ENCODE measurements around the gene TRPM2.
"Not testable (repeated sequence)": the region's sequence is repeated elsewhere in the genome, so short reads cannot be mapped to it uniquely, and the experiment has no call there.

The TRPM2 gene

DNA sequence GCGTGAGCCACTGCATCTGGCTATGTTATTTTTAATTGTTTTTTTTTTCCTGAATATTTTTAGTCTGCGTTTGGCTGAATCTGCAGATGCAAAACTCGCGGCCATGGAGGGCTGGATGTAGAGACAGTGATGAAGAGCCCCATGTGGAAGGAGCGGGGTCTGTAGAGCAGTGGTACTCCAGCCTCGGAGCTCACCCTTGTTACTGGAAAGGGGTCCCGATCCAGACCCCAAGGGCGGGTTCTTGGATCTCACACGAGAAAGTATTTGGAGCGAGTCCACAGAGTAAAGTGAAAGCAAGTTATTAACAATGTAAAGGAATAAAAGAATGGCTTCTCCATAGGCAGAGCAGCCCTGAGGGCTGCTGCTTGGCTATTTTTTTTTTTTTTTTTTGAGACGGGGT lies 2.7 kb downstream of the TRPM2 start:
- DNase-seq: no peak

DNA sequence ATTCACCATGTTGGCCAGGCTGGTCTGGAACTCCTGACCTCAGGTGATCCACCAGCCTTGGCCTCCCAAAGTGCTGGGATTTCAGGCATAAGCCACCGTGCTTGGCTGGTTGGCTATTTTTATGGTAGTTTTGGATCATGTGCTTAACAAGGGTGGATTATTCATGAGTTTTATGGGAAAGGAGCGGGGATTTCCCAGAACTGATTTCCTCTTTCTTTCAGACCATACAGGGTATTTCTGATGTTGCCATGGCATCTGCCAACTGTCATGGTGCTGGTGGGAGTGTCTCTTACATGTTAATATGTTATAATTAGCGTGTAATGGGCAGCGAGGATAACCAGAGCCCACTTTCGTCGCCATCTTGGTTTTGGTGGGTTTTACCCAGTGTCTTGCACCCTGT lies 3.2 kb downstream of the TRPM2 start:
- peak; percentile 16 for DNase-seq

DNA sequence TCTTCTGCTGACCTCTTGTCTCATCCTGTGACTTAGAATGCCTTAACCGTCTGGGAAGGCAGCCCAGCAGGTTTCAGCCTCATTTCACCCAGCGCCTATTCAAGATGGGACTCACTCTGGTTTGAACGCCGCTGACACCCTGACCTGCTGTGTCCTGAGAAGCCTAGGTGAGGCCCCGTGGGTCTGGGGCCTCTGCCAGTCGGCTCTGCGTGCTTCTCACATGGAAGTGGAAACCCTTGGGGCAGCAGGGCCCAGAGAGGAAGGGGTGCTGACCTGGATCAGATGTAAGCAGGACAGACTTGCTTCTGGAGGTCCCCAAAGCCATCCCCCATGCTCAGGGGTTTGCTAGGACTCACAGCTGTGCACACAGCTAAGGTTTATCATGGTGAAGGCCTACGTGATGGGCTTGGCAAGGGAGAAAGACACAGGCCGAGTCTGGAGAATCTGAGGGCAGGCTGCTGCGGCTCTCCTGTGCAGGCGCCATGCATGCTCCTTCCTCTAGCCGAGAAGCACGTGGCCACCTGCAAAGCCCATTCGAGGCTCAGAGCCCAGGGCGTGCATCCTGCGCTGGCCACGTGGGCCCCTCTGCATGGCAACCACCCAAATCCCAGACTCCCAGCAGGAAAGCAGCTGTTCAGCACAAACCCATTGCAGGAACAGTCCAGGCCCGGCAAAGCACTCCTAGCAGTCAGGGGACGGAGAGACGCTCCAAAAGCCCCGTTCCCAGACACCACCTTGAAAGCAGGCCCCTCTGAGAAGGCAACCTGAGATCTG lies 3.8 kb downstream of the TRPM2 start:
- no peak for DNase-seq

DNA sequence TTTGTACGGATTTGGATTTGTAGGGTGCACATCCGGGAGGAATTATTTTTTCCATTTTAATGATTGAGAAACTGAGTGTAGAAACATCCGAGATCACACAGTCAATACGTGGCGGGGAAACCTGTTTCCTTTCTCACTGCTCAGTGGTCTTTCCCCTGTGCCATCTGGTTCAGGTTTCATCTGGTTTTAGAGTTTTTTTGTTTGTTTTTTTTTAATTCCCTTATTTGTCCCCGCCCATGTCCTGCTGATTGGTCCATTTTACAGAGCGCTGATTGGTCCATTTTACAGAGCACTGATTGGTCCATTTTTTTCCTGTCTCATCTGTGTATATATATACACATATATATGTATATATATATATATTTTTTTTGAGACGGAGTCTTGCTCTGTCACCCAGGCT lies 6.0 kb downstream of the TRPM2 start:
- no peak for DNase-seq

DNA sequence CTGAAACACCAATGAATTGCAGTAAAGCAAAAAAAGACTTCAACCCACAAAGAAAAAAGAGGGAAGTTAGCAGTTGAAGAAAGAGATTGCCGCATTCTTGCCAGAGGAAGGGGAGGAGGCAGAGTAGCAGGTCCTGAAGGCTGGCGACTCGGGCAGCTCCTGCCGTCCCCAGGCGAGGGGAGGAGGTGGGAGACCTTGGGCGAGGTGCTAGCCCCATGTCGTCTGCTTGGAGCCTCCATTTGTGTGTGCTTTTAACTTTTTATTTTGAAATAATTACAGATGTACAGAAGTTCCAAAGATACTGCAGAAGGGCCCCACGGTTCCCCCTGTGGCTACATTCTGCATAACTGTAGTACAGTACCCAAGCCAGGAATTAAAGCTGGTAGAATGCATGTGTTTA lies 6.7 kb downstream of the TRPM2 start:
- no peak for DNase-seq

DNA sequence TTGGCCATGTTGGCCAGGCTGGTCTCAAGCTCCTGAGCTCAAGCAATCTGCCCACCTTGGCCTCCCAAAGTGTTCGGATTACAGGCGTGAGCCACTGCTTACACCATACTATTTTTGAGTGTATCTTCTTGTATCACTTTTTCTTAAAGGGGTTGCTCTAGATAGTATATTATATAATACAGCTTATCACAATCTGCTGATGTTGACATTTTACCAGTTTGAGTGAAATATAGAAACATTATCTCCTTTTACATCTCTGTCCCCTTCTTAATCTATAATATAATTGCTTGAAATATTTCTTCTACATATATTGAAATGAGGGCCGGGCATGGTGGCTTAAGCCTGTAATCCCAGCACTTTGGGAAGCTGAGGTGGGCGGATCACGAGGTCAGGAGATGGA lies 8.5 kb downstream of the TRPM2 start:
- DNase-seq: not testable (repeated sequence)

DNA sequence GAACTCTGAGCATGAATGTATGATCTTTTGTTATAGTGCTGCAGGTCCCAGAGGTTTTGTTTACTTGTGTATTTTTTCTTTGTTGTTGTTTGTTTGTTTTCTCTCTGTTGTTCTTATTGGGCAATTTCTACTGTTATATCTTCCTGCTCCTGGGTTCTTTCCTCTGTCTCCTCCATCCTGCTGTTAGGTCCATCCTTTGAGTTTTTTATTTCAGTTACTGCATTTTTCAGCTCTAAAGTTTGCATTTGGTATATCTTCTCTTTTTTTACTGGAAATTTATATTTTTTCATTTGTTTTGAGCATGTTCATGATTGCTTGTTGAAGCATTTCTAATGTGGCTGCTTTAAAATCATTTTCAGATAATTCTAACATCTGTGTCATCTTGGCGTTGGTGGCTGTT lies 9.9 kb downstream of the TRPM2 start:
- no peak for DNase-seq

DNA sequence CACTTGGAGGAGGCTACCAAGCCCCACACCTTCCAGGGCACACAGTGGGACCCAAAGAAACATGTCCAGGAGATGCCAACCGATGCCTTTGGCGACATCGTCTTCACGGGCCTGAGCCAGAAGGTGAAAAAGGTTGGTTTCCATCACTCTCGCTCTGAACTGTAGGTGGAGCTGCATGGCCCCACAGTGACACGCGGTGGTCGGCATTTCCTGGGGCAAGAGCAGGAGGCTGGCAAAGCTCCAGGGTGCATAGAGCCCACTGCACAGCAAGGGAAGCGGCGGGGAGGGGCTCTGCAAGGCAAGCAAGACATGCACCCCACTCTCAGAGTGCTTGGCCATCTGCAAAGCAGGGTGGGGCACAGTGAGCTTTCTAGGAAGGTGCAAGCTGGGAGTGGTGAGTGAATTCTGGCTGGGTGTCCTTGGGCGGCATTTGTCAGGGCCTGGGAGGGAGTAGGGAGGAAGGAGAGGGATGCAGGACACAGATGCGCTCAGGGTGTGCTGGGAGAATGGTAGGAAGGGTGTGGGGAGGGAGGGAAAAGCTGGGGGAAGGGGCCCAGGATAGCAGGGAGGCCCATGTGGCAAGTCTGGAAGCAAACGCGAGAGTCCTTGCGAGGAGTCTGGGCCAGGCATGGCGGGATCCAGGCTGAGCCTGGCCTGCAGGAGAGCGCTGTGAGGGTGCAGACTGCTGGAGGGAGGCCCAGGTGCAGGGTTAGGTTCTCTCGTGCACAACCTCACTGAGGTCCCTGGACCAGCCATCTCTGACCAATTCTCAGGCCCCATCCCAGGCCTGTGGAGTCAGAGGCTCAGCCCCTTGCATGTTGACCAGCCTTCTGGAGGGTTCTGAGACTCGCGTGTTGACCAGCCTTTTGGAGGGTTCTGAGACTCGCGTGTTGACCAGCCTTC lies 11.0 kb downstream of the TRPM2 start:
- DNase-seq: no peak

DNA sequence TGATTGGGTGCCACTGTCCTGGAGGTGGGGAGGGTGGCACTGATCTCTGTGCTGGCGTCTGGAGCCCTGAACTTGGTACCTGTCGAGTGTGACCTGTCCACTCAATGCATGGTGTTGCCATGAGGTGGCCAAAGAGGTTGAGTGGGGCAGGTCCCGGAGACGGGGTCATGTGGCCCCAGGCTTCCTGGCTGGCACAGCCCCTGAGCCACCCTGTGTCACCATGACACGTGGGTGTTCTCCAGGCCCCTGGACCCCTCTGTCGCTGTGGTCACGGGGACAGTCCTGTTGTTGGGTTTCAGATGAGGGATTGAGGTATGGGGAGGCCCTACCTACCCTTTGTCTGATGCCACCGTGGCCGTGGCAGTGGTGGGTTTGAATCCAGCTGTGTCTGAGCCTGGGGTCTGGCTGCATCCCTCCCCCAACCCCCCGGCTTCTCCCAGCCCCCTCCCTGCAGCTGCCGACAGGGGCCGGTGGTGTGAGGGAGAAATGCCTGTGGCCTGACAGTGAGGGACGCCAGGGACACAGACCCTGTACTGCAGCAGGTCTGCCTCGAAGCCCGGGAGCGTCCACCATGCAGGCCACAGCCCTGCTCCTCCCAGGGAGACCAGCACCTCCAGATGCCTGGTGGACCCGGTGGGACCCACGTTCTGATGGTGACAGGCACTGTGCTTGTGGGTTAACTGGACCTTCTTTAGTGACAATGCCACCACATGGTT lies 12.0 kb downstream of the TRPM2 start:
- no peak for DNase-seq

DNA sequence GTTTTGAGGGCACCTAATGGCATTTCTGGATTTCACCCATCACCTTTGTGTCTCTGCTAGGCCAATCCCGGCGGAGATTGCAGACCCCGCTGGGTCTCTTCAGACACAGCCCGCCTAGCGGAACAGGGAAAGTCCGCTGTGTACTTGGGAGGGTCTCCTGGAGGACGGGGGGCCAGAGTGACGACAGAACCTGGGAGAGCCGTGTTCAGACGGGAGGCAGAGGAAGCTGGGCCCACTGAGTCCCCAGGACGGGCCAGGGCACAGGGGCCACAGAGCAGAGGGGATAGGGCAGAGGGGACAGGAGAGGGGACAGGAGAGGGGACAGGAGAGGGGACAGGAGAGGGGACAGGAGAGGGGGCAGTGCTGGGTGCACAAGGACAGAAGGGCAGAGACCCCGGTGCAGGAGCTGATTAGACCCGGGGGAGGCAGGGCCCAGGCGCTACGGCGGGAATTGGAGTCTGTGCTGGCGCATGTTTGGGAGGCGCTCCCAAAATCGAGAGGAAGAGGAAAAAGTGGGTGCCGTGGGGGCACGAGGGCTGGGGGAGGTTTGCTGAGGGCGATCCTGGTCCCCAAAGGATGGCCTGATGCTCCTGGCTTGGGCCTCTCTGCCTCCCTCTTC lies 12.7 kb downstream of the TRPM2 start:
- no peak for DNase-seq

DNA sequence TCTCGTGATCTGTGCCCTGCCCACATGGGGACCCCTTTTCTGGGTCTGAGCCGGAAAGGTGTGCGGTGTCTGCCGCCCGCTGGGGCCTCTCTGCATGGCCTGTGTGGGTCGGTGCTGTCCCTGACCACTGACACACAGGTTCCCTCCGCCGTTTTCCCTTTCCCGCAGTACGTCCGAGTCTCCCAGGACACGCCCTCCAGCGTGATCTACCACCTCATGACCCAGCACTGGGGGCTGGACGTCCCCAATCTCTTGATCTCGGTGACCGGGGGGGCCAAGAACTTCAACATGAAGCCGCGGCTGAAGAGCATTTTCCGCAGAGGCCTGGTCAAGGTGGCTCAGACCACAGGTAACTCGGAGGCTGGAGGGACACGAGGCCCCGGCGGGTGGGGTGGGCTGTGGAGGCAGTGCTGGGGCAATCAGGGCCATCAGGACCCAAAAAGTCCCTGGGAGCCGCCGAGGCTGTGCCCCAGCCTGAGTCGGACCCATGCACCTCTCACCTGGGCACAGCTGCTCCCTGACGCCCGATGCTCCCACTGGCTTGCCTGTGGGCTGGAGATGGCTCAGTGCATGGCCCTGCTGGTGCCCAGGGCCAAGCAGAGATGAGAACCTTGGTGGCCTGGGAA lies 13.3 kb downstream of the TRPM2 start:
- no peak for DNase-seq

DNA sequence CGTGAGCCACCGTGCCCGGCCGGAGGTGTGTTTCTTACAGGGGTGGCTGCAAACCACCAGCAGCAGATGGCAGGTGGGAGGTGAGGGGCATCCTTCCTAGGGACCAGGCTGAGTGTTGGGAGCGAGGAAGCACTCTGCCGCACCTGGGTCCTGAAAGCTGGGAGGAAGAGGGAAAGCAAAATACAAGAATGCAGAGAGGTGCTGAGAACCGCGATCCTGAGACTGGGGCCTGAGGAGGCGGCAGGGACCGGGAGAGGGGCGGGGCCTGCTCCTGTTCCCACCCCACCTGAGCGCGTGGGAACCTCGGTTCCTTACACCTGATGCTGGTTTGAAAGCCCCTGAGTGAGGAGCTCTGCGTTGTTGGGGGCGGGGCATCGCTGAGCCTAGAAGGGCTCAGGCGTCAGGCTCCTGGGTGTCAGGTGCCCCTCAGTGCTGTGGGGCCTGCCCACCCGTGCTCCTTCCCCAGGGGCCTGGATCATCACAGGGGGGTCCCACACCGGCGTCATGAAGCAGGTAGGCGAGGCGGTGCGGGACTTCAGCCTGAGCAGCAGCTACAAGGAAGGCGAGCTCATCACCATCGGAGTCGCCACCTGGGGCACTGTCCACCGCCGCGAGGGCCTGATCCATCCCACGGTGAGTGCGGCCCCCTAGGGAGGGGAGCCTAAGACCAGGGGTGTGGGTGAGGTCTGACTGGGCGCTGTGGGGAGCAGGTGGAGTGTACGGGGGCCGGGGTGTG lies 15.5 kb downstream of the TRPM2 start:
- no peak for DNase-seq

DNA sequence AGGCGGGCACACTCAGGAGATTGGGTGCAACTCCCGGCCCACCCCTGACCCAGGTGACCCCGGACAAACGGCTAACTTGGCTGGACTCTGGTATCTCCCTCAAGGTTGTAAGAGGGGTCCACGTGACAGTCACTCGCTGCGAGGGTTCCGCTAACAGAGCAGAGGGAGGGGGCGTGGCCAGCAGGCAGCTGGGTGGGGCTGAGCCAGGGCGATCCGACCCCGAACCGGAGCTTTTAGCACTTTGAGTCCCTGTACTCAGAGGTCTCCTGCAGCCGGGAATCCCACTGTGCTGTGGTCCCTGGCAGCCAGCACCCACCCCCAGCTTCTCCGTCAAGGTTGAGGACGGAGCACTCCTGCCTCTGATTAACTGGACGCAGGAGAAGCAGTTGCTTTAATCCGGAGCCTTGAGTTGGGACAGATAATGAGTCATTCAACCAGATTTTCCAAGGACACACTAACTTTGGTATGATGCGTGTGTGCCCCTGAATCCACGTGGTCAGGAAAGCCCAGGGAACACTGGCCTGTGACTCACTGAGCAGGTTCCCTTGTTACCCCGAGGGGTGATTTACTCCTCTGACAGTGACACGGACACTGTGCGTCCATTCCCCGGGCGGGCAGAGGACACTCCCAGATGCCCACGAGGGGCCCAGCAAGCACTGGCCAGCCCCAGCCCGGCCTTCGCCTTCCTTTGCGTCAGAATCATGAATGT lies 16.8 kb downstream of the TRPM2 start:
- DNase-seq: no peak

DNA sequence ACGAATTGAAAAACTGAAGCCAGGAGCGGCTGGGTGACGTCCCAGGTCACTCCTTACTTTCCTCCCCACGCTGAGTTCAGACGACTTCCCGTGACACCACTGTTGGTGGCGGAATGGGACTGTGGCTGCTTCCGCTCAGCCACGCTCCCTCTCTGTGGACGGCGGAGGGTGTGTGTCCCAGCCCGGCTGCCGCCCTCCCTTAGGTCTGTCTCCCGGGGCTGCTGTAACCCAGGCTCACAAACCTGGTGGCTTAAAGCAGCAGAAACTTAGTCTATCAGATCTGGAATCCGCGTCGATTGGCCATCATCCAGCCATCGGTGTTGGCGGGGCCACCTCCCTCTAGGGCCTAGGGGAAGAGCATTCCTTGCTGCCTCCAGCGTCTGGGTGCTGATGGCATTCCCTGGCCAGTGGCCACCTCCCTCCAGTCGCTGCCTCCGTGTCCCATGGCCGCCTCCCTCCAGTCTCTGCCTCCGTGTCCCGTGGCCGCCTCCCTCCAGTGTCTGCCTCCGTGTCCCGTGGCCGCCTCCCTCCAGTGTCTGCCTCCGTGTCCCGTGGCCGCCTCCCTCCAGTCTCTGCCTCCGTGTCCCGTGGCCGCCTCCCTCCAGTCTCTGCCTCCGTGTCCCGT lies 17.5 kb downstream of the TRPM2 start:
- DNase-seq: no peak

DNA sequence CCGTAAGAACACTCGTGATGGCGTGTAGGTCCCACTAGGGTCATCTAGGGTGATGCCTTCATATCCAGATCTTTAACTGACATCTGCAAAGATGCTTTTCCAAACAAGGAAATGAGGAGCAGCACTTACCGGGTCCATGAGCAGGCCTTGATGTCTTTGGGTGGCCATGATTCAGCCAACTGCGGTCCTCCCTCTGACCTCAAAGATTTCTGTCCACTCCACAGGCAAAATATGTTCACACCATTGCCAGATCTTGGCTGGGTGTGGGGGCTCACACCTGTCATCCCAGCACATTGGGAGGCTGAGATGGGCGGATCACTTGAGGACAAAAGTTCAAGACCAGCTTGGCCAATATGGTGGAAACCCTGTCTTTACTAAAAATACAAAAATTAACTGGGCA lies 18.2 kb downstream of the TRPM2 start:
- DNase-seq: no peak

DNA sequence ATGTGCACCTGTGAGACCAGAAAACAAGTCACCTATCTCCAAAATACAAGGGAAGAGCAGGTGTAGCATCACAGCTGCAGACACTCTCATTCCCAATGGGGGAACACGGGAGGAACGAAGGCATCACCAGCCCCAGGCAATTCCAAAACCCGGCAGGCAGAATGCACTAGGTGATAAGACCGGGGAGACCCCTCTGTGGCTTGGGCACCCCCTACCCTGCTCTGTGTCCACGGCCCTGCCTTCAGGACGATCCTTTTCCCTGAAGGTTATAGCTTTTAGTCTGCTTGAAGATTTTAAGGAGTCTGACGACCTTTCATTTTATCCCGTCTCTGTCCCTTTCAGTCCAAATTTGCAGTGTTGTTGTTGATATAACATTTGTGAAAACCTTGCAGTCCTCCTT lies 19.2 kb downstream of the TRPM2 start:
- DNase-seq: no peak

DNA sequence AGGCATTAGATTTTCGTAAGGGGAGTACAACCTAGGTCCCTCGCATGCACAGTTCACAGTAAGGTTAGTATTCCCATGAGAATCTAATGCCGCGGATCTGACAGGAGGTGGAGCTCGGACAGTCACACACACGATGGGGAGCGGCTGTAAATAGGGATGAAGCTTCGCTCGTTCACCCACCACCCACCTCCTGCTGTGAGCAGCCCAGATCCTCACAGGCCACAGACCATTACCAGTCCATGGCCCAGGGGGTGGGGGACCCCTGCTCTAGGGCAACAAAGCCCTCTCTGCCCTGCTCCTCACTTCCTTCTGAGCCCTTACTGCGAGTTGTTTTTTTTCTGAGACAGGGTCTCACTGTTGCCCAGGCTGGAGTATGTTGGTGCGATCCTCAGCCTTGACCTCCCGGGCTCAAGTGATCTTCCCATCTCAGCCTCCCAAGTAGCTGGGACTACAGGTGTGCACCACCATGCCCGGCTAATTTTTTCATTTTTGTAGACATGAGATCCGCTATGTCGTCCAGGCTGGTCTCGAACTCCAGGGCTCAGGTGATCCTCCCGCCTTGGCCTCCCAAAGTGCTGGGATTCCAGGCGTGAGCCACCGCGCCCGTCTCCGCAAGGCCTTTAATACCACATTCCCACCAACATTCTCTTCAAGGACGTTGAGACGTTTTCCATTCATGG lies 21.3 kb downstream of the TRPM2 start:
- DNase-seq: no peak

DNA sequence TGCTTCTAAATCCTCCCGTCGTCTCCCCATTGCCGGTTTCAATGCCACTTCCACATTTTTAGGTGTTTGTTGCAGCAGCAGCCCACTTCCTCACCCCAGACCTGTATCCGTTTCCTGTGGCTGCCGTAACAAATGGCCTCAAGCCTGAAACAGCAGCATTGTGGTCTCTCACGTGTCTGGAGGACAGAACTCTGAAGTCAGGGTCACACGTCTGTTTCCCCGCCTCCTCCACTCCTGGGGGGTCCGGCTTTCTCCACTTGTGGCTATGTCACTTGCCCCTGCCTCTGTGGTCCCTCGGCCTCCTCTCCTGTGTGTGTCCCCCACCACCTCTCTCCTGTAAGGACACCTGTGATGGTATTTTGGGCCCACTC lies 21.8 kb downstream of the TRPM2 start:
- peak; percentile 51 for DNase-seq

DNA sequence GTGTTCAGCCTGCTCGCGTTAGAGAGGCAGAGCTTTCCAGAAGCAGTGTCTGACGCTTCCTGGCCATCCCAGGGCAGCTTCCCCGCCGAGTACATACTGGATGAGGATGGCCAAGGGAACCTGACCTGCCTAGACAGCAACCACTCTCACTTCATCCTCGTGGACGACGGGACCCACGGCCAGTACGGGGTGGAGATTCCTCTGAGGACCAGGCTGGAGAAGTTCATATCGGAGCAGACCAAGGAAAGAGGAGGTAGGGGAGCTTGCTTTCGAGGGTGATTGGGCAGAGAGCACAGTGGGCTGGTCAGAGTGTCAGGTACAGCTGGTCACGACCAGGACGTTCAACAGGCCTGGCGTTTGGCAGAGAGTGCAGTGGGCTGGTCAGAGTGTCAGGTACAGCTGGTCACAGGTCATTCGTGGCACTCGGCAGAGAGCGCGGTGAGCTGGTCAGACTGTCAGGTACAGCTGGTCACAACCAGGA lies 22.4 kb downstream of the TRPM2 start:
- no peak for DNase-seq

DNA sequence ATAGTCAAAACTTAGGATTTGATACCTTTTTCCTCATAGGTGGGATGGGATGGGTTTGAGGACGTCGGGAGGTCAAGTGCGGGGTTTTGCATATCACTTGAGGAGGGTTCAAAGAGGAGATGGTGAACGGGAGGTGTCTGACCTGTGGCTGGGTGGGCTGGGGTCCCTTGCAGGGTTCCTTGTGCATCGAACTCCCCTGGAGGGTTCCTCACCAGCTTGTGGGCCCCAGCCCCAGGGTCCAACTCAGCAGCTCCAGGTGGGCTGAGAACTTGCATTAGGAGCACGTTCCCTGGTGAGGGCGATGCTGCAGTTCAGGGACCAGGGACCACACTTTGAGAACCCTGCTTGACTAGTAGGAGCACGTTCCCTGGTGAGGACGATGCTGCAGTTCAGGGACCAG lies 23.2 kb downstream of the TRPM2 start:
- DNase-seq: no peak
